Activated T-helper 2 cell treated with anti-CD3 and anti-CD28 coated beads, Interferon-gamma antibody, Interleukin-2, Interleukin-4, amounts not matched to agents 10 μg/mL and 5 μg/mL and 100 μg/mL, durations not matched to agents 14 hours and 24 hours and 36 hours (primary cell): ENCODE measurements around the gene HOXB1. TPM values are rescaled to one million over a fixed set of nuclear protein-coding genes. Genes with fewer than 3 reads are reported as not detected.
"Not testable (repeated sequence)": the region's sequence is repeated elsewhere in the genome, so short reads cannot be mapped to it uniquely, and the experiment has no call there.

Experiments used
- DNase-seq: peaks from one replicate; pipeline ENCODE4 v3.0.0; 2021; ENCODE audit warnings: low spot score
- H3K27ac Mint-ChIP-seq: one replicate; pipeline ENCODE4 v1.8.0; 2021; ENCODE audit warnings: mixed read lengths
- H3K27me3 Mint-ChIP-seq: one replicate; pipeline ENCODE4 v1.8.0; 2021; ENCODE audit warnings: low read depth, mixed read lengths
- H3K36me3 Mint-ChIP-seq: one replicate; pipeline ENCODE4 v1.8.0; 2021; ENCODE audit warnings: low read depth, mixed read lengths
- H3K4me1 Mint-ChIP-seq: one replicate; pipeline ENCODE4 v1.8.0; 2021; ENCODE audit warnings: low read depth, mixed read lengths
- H3K4me3 Mint-ChIP-seq: one replicate; pipeline ENCODE4 v1.8.0; 2021; ENCODE audit warnings: low read depth, mild to moderate bottlenecking, moderate library complexity, mixed read lengths
- H3K9me3 Mint-ChIP-seq: one replicate; pipeline ENCODE4 v1.8.0; 2021; ENCODE audit warnings: mixed read lengths
- intact Hi-C: fragments of 100-400 bp; cut with micrococcal nuclease; formaldehyde crosslinking; loops from one replicate; pipeline ENCODE4 v1.15.1; 2023
- total RNA-seq: library from RNA; stranded (reverse); gene quantifications from 2 replicates; pipeline ENCODE4 v1.2.3, GENCODE V29; 2022

Gene HOXB1
- total RNA-seq, 1 donor from 2014 or later: not detected

DNA sequence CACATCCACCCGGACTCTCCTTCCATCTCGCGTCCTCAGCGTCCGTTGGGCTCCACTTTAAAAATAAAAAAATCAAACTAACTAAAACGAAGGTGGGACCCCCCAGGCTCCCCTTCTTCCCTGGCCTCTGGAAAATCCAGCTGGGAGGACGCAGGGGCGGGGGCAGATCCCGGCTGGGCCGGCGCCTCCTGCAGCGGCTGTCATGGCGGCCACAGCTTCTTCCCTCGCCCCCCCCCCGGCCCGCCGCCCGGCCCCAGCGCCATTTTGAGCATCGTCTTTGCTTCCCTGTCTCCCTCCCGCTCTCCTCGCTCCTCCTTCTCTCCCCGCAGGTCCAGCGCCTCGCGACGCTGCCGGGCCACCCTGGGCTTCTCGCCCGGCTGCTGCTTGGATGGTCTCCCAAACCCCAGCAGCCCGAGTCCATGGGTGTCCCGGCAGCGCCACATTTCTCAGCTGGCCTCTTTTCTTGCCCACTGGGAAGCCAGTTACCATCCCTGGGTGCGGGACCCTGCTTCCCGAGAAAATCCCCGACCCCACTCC lies 10.8 kb upstream of the HOXB1 start:
- peaks cover 22% of the 10 kb centered on the region for H3K4me1 Mint-ChIP-seq
- H3K36me3 Mint-ChIP-seq: peaks cover 14% of the 10 kb centered on the region
- no peaks in the 10 kb centered on the region for H3K9me3 Mint-ChIP-seq
- peak; percentile 30 for DNase-seq
- peaks cover 5% of the 10 kb centered on the region for H3K27me3 Mint-ChIP-seq
- intact Hi-C loops: loop anchor here (2.0 to 5.0 kb wide), 2 partner anchors 49 to 514 kb away; no protein-coding TSS in a partner anchor
- H3K4me3 Mint-ChIP-seq: peak overlapping the region; percentile 94
- H3K27ac Mint-ChIP-seq: peak overlapping the region; percentile 95

DNA sequence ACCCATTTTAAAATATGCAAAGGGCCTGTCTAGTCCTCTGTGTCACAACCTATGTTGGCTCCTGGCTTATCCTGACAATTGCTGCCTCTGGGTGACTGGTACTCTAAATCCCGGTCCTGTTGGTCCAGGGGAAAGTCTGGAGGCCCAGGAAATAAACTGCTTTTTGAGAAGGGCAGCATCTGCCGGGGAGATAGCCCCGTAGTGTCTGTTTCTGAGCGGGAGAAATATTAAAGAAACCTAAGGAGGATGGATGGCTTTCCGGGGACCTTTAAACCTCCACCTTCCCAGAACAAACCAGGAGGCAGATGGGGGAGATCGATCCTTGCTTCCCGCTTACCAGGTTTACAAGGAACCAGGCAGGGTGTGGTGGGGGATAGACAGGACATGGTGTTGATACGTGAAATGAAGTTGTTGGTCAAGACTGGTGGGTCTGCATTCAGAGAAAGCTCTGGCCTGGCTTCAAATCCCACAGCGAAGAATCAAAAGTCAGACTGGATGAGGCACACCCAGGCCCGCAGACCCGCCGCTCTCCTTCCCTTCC lies 10.3 kb upstream of the HOXB1 start:
- Mint-ChIP-seq H3K27ac (peak overlapping the region; percentile 95), H3K27me3 (peaks cover 5% of the 10 kb centered on the region), H3K4me1 (peaks cover 17% of the 10 kb centered on the region), H3K9me3 (no peaks in the 10 kb centered on the region), H3K4me3 (peak overlapping the region; percentile 94), H3K36me3 (peaks cover 14% of the 10 kb centered on the region)
- intact Hi-C loops: loop anchor here (5.0 kb wide), 1 partner anchor 514 kb away; no protein-coding TSS in a partner anchor
- DNase-seq: no peak

DNA sequence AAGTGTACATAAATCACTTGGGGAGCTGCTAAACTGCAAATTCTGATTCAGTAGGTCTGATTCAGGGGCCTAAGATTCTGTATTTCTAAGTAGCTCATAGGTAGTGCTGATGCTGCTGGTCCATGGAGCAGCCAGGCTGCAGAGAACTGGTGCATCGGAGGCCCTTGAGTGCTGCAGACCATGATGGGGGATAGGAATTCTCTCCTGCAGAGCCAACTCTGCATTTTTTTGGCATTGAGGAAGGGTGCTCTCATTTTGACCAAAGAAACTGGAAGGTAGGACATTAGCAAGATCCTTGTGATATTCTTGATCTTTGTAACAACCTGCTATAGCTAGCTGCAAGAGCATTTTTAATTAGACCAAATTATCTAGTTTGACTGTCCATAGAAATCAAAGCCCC lies 9.4 kb upstream of the HOXB1 start:
- Mint-ChIP-seq H3K36me3 (peaks cover 14% of the 10 kb centered on the region), H3K27ac (peak overlapping the region; percentile 34), H3K4me3 (peak overlapping the region; percentile 41), H3K9me3 (no peaks in the 10 kb centered on the region), H3K4me1 (peaks cover 8% of the 10 kb centered on the region), H3K27me3 (peaks cover 5% of the 10 kb centered on the region)
- DNase-seq: no peak
- intact Hi-C loops: loop anchor here (5.0 kb wide), 1 partner anchor 513 kb away; no protein-coding TSS in a partner anchor

DNA sequence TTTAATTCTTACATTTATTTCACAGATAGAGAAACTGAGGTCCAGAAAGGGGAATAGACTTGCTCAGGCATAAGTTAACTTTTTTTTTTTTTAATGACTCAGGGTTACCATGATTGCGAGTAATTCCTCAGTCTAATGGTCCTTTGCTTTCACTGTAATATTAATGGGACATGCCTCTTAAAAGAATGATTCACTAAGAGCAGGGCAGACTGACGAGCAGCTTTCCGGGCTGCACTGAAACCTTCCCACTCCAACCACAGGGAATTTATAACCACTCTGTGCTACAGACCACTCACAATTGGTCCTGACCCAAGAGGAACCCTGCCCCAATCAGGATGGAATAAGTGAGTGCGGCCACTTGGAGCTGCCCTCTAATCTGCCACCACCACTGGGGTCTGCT lies 8.4 kb upstream of the HOXB1 start:
- Mint-ChIP-seq H3K4me1 (peaks cover 7% of the 10 kb centered on the region), H3K27ac (no peak overlapping the region), H3K9me3 (no peaks in the 10 kb centered on the region)

DNA sequence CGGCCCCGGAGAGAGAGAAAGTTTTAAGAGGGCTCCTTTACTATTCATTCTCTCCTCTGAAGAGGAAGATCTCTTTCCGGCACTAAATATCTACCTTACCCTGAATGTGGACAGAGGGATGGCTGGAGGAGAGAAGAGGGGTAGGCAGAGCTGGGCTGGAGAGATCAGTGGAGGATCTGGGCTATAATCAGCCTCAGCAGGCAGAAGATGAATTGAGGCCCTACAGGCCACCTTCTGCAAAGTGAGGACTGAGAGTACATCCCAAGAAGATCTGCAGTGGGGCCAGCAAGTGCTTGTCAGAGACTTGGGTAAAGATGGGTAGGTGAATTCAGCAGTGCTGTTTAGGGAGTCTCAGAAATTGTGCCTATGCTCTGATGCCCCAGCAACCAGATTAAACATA lies 6.5 kb upstream of the HOXB1 start:
- Mint-ChIP-seq H3K4me1 (peaks cover 5% of the 10 kb centered on the region), H3K27ac (no peak overlapping the region), H3K4me3 (no peak overlapping the region), H3K27me3 (peaks cover 9% of the 10 kb centered on the region), H3K9me3 (no peaks in the 10 kb centered on the region), H3K36me3 (peaks cover 9% of the 10 kb centered on the region)
- DNase-seq: no peak
- intact Hi-C loops: no loop called here

More for the DNA sequence above, 8.4 kb upstream of the HOXB1 start:
- Mint-ChIP-seq H3K36me3 (peaks cover 14% of the 10 kb centered on the region), H3K27me3 (peaks cover 5% of the 10 kb centered on the region), H3K4me3 (no peak overlapping the region)
- intact Hi-C loops: no loop called here
- no peak for DNase-seq

DNA sequence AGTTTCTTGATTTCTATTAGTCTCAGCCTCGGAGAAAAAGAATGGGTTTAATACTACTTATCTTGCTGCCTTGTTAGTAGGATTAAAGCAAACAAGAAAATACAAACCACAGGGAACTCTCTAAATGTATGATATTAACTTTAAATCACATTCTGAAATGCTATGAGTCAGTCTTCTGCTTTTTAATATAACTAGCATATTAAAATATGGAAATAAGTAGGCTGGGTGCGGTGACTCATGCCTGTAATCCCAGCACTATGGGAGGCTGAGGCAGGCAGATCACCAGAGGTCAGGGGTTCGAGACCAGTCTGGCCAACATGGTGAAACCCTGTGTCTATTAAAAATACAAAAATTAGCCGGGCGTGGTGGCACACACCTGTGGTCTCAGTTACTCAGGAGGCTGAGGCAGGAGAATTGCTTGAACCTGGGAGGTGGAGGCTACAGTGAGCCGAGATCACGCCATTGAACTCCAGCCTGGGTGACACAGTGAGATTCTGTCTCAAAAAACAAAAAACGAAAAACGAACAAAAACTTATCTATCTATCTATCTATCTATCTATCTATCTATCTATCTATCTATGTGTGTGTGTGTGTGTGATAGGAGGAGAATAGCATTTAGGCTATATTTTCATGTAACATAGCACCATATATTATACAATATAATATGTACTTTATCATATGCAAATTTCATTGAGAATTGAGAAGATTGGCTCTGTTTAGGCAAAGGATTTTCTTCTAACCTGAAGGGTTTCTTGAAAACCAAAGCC lies 5.2 kb upstream of the HOXB1 start:
- H3K27ac Mint-ChIP-seq, intact Hi-C loops, H3K4me1 Mint-ChIP-seq, H3K36me3 Mint-ChIP-seq, H3K9me3 Mint-ChIP-seq, DNase-seq, H3K4me3 Mint-ChIP-seq: not testable (repeated sequence)
- H3K27me3 Mint-ChIP-seq: peaks cover 14% of the 10 kb centered on the region

DNA sequence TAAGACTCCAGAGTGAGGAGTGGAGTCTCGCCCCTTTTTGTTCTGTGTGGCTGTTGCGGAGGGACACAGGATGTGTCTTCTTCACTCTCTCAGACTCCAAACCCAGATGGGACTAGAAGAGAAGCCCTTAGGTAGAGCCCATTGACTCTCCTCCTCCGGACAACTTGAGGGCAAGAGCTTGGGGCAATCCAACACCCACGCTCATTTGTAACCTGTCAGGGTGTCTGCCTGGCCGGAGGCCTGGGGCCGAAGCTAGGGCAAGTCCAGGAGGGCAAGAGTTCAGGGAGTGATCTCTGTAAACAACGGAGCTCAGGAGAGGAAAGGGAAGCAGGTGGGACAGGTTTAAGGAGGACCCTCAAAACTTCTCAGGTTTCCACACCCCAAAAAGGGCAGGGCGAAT lies 1.4 kb upstream of the HOXB1 start:
- intact Hi-C loops: no loop called here
- H3K4me3 Mint-ChIP-seq: no peak overlapping the region
- H3K4me1 Mint-ChIP-seq: no peaks in the 10 kb centered on the region
- peaks cover 26% of the 10 kb centered on the region for H3K27me3 Mint-ChIP-seq
- H3K27ac Mint-ChIP-seq: no peak overlapping the region
- no peaks in the 10 kb centered on the region for H3K9me3 Mint-ChIP-seq
- no peaks in the 10 kb centered on the region for H3K36me3 Mint-ChIP-seq
- no peak for DNase-seq

DNA sequence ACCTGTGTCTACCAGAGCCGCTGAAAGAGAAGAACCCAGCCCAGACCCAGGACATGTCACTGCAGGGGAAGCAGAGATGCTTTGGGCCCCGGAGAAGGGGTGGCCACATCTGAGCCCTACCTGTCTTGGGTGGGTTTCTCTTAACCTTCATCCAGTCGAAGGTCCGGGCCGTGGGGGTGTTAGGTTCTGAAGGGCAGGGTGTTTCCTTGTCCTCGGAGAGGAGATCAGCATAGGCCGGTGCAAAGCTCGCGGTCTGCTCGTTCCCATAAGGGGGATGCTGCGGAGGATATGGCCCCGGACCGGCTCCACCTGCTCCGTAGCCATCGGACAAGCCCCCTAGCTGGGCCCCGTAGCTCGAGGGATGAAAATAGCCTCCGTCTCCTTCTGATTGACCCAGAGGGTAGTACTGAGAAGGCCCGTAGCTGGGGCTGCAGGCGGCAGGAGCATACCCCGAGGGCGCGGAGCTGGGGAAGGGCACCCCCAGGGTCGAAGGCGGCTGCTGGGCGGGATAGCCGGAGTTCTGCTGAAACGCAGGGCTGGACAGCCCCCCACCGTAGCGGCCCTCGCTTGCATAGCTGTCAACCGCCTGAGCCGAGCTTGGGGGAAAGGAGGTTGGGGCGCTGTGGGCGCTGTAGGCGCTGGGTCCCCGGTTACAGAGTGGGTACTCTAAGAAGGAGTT lies 464 bp downstream of the HOXB1 start:
- peaks cover 5% of the 10 kb centered on the region for H3K4me1 Mint-ChIP-seq
- H3K9me3 Mint-ChIP-seq: no peaks in the 10 kb centered on the region
- H3K4me3 Mint-ChIP-seq: no peak overlapping the region
- DNase-seq: no peak
- peaks cover 39% of the 10 kb centered on the region for H3K27me3 Mint-ChIP-seq
- H3K36me3 Mint-ChIP-seq: no peaks in the 10 kb centered on the region
- no peak overlapping the region for H3K27ac Mint-ChIP-seq
- intact Hi-C loops: no loop called here

DNA sequence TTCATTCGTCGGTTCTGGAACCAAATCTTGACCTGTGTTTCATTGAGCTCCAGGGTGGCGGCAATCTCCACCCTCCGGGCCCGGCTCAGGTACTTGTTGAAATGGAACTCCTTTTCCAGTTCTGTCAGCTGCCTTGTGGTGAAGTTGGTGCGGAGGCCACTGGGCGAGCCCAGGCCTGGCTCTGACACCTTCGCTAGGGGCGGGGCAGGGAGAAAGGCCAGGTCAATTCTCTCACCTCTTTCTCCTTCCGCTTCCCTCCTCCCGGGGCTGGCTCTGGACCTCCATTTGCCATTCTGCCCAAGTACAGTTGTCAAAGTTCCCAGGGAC lies 1.2 kb downstream of the HOXB1 start:
- intact Hi-C loops: no loop called here
- DNase-seq: no peak
- Mint-ChIP-seq H3K36me3 (no peaks in the 10 kb centered on the region), H3K27ac (no peak overlapping the region), H3K9me3 (no peaks in the 10 kb centered on the region), H3K27me3 (peaks cover 44% of the 10 kb centered on the region), H3K4me1 (peaks cover 5% of the 10 kb centered on the region), H3K4me3 (no peak overlapping the region)

DNA sequence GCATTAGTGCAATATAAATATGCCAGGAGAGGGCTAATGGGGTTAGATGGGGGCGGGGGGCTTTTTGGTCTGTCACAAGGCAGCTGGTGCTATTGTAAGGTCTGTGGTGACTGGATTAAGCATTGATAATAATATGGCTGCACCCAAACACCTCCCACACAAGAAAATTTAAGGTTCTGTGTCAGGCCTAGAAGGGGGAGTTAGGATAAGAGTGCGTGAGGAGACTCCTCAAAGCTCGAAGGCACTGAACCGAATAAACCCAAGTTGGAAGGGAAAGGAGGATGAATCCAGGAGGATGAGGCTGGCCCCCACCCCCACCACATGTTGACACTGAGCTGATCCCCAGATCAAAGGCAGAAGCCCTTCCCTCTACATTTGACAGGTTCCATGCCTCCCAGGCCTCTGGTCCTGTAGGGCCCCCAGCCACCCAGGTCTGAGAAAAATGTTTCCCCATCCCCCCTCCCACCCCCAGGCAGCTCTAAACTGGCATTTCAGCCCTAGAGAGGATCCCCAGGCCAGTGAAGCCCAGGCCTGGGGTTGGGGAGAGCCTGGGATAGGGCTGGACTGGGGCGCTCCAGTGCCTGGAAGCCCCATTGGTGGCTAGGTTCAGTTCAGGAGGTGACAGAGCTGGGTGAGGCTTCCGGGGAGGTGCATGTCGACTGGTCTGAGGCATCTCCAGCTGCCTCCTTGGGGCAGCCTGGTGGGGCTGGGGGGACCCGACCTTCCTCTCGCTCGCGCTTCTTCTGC lies 1.7 kb downstream of the HOXB1 start:
- H3K9me3 Mint-ChIP-seq: no peaks in the 10 kb centered on the region
- no peaks in the 10 kb centered on the region for H3K36me3 Mint-ChIP-seq
- no peak for DNase-seq
- no peak overlapping the region for H3K4me3 Mint-ChIP-seq
- peaks cover 50% of the 10 kb centered on the region for H3K27me3 Mint-ChIP-seq
- H3K4me1 Mint-ChIP-seq: peaks cover 5% of the 10 kb centered on the region
- no peak overlapping the region for H3K27ac Mint-ChIP-seq
- intact Hi-C loops: no loop called here

DNA sequence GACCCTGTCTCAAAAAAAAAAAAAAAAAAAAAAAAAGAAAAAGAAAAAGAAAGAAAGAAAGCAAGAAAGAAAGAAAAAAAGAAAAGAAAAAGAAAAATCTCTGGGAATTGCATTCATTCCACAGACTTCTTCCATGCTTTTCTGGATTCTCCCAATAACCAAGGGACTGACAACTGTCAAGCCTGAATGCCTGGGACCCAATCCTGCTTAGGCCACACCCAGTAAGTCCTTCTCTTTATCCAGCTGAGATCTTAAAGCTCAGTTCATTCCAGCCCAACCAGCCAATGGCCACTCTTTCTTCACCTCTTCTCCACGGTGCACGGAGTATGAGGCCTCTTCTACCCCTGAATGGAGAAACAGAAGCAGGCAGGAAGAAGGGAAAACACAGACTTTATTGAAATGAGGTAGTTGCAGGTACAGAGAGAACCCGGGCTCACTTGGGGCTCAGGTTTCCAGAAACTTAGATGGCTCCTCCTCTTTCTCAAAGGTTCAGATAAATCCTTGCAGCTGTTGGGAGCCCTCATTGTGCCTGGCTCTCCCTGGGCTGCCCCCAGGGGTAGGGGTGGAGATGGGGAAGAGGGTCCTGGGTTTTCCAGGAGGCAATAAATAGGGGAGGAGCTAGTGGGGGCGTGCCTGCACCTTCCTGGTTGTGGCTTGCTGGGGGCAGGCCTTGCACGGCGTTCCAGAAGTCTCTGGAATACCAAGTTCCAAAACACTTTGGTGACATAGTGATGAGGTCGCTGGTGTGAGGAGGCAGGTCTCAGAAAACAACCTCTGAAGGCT lies 2.5 kb downstream of the HOXB1 start:
- no peak overlapping the region for H3K27ac Mint-ChIP-seq
- no peak for DNase-seq
- intact Hi-C loops: no loop called here
- H3K4me1 Mint-ChIP-seq: peaks cover 5% of the 10 kb centered on the region
- no peak overlapping the region for H3K4me3 Mint-ChIP-seq
- H3K36me3 Mint-ChIP-seq: no peaks in the 10 kb centered on the region
- H3K27me3 Mint-ChIP-seq: peaks cover 52% of the 10 kb centered on the region
- no peaks in the 10 kb centered on the region for H3K9me3 Mint-ChIP-seq

DNA sequence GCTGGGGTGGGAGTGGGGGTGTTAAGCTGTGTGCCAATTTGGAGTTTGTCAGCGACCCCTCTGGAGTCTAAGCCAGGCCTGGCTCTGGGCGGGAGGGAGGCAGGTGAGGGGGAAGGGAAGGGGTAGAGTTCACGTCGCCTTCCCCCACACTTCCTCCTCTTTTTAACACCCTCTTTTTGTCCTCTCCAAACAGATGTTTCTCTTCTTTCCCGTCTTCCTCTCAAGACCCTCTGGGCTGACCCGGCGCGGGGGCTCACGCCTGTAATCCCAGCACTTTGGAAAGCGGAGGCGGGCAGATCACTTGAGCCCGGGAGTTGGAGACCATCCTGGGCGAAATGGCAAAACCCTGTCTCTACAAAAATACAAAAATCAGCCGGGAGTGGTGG lies 3.3 kb downstream of the HOXB1 start:
- no peak for DNase-seq
- H3K36me3 Mint-ChIP-seq: no peaks in the 10 kb centered on the region
- no peak overlapping the region for H3K4me3 Mint-ChIP-seq
- no peaks in the 10 kb centered on the region for H3K9me3 Mint-ChIP-seq
- peaks cover 57% of the 10 kb centered on the region for H3K27me3 Mint-ChIP-seq
- peaks cover 5% of the 10 kb centered on the region for H3K4me1 Mint-ChIP-seq
- H3K27ac Mint-ChIP-seq: no peak overlapping the region
- intact Hi-C loops: no loop called here
